22Rv1 (cell line): ENCODE results near the gene ANXA3.

ENCODE experiments used
- ZFX ChIP-seq: fragments of 450-650 bp; IDR thresholded peaks from 2 replicates; pipeline ENCODE4 v1.6.1; 2017; ENCODE audit warnings: antibody characterized with exemption, borderline replicate concordance
- TF ChIP-seq, protein P1 (sequence below): fragments of 450-650 bp; IDR thresholded peaks from 2 replicates; pipeline ENCODE4 v1.5.1; 2017; ENCODE audit warnings: mild to moderate bottlenecking

DNA sequence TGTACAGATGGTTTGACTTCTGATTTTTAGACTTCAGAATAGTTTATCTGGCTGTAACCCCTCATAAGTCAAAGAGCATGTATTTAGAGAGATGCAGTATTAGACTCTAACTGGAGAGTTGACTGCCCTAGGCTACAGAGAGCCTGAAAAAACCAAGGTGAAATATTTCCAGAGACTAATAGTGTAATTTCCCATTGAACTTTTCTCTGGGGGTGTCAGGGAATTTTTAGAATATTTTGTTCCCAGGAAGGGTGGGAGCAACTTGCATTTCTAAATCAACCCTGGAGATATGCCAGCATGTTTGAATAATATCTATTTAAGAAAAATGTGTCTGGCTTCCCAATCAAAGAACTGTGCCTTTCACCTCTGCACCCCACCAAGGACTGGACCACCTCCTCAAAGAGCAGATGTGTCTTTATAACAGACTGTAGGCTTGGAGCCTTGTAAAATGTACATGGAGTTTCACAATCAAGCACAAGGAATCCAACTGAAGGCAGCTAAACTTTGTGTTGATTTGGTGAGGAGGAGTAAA, 2.0 kb downstream of the ANXA3 start:
- TF ChIP-seq, protein P1, sequence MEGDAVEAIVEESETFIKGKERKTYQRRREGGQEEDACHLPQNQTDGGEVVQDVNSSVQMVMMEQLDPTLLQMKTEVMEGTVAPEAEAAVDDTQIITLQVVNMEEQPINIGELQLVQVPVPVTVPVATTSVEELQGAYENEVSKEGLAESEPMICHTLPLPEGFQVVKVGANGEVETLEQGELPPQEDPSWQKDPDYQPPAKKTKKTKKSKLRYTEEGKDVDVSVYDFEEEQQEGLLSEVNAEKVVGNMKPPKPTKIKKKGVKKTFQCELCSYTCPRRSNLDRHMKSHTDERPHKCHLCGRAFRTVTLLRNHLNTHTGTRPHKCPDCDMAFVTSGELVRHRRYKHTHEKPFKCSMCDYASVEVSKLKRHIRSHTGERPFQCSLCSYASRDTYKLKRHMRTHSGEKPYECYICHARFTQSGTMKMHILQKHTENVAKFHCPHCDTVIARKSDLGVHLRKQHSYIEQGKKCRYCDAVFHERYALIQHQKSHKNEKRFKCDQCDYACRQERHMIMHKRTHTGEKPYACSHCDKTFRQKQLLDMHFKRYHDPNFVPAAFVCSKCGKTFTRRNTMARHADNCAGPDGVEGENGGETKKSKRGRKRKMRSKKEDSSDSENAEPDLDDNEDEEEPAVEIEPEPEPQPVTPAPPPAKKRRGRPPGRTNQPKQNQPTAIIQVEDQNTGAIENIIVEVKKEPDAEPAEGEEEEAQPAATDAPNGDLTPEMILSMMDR = no peak
- TF ChIP-seq ZFX = no peak
